Cardiac muscle cell (in vitro differentiated cells and primary cell): ENCODE results near the gene LYPD6B. TPM values are rescaled to one million over a fixed set of nuclear protein-coding genes. Genes with fewer than 3 reads are reported as not detected.

ENCODE experiments used
- DNase-seq, 2 donors: peaks; one replicate each; pipeline versions ENCODE4 v3.0.0 to v3.0.0-alpha.2; 2010 to 2017; ENCODE audit warnings: low read depth in 1 of 2, low spot score in 1 of 2
- H3K27ac ChIP-seq: fragments of 200-600 bp; sonication (generic); 2 replicates; pipeline ENCODE4 v1.5.1; 2016
- H3K27me3 ChIP-seq: fragments of 200-600 bp; sonication (generic); 2 replicates; pipeline ENCODE4 v1.6.0; 2016; ENCODE audit warnings: control low read depth
- H3K36me3 ChIP-seq: fragments of 200-600 bp; sonication (generic); 2 replicates; pipeline ENCODE4 v1.5.1; 2016; ENCODE audit warnings: control low read depth
- H3K4me1 ChIP-seq: fragments of 200-600 bp; sonication (generic); 2 replicates; pipeline ENCODE4 v1.8.1; 2017; ENCODE audit warnings: low read depth, mild to moderate bottlenecking, mixed run types
- H3K4me3 ChIP-seq: fragments of 200-600 bp; sonication (generic); 2 replicates; pipeline ENCODE4 v1.5.1; 2016; ENCODE audit warnings: mild to moderate bottlenecking
- H3K9me3 ChIP-seq: fragments of 200-600 bp; sonication (generic); 2 replicates; pipeline ENCODE4 v1.5.1; 2017; ENCODE audit warnings: low read depth, mild to moderate bottlenecking, control low read depth
- polyA plus RNA-seq: library from polyadenylated mRNA; unstranded; fragments of >200 nt; fragmentation: Nextera tagmentation; extraction: Ambion mirVana; gene quantifications from 2 replicates; pipeline ENCODE4 v1.2.1, GENCODE V29; 2016
- total RNA-seq: library from RNA; depleted of rRNA; stranded (reverse); fragments of >200 nt; gene quantifications from 2 replicates; pipeline ENCODE4 v1.2.3, GENCODE V29; 2016
- TF ChIP-seq, protein P1 (sequence below): IDR thresholded peaks from 2 replicates; pipeline ENCODE4 v1.5.1; 2012; ENCODE audit warnings: low read depth, mild to moderate bottlenecking, low read length

Gene LYPD6B
- total and polyA plus RNA-seq, 2 experiments from 2014 or later: 1.6 to 5.7 TPM

DNA sequence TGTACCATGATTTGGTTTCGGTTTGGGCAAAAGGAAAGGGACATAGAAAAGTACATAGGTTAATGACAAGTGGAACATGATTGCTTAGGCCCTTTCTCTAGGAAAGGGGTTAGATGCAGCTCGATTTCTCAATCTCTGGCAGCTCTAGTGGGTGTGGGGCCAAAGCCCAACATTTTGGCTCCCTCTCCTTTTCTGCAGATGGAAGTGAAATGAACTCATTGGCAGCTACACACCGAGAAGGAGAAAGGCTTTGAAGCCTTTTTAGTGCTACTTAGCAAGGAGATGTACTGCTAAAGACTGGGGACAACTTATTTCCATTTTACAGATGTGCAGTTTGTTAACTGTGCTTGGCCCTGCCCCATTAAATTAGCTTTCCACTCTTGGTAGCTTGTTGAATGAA is 93.8 kb downstream of the LYPD6B start:
- no peaks in the 10 kb centered on the region for H3K27me3 ChIP-seq
- H3K27ac ChIP-seq: no peak overlapping the region
- no peaks in the 10 kb centered on the region for H3K9me3 ChIP-seq
- no peaks in the 10 kb centered on the region for H3K36me3 ChIP-seq
- TF ChIP-seq, protein P1, sequence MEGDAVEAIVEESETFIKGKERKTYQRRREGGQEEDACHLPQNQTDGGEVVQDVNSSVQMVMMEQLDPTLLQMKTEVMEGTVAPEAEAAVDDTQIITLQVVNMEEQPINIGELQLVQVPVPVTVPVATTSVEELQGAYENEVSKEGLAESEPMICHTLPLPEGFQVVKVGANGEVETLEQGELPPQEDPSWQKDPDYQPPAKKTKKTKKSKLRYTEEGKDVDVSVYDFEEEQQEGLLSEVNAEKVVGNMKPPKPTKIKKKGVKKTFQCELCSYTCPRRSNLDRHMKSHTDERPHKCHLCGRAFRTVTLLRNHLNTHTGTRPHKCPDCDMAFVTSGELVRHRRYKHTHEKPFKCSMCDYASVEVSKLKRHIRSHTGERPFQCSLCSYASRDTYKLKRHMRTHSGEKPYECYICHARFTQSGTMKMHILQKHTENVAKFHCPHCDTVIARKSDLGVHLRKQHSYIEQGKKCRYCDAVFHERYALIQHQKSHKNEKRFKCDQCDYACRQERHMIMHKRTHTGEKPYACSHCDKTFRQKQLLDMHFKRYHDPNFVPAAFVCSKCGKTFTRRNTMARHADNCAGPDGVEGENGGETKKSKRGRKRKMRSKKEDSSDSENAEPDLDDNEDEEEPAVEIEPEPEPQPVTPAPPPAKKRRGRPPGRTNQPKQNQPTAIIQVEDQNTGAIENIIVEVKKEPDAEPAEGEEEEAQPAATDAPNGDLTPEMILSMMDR: no peak
- DNase-seq: no peak
- no peaks in the 10 kb centered on the region for H3K4me1 ChIP-seq
- H3K4me3 ChIP-seq: no peak overlapping the region

DNA sequence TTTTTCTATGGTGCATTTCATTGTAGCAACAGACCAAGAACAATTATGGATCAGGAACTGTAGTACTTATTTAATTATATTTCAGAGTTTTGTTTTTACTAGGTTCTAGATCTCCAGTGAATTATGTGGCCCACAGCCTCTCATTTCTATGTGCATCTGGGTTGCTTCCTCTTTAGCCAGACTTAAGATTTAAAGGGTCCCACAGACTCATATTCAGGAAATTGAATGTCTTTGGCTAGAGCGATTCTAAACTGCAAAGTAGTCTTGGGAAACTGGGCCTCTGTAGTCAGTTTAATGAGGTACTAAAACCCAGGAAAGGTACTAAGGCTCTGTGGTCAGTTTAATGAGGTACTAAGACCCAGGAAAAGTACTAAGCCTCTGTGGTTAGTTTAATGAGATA is 94.4 kb downstream of the LYPD6B start:
- no peaks in the 10 kb centered on the region for H3K4me1 ChIP-seq
- H3K4me3 ChIP-seq: no peak overlapping the region
- TF ChIP-seq, protein P1: no peak
- H3K27me3 ChIP-seq: no peaks in the 10 kb centered on the region
- no peaks in the 10 kb centered on the region for H3K9me3 ChIP-seq
- no peaks in the 10 kb centered on the region for H3K36me3 ChIP-seq
- DNase-seq: no peak
- no peak overlapping the region for H3K27ac ChIP-seq

DNA sequence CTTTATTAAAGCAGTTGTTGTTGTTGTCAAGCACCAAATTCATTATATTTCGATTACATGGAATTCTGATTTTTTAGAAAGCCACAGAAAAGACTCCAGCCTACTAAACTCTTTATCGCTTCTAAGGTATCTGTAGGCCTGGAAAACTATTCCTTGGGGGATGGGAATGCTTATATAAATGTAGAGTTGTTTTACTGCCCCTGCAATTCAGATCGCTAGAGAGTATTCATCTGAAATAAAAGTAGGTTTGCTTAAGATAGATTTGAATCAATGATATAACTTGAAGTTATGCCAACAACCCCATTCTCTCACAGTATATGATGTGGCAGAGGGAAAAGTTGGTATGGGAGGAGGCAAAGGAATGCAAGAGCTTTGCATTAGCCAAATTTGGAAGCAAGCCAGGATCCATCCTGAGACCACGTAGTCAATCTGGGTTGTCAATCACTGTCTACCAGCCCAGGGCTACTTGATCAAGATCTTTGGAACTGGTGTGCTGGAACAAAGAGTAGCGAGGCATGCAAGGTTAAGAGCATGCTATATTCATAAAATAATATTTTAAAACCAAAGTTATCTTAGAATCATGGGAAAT is 95.9 kb downstream of the LYPD6B start:
- Histone ChIP-seq H3K9me3 (no peaks in the 10 kb centered on the region), H3K4me1 (peaks cover 3% of the 10 kb centered on the region), H3K4me3 (no peak overlapping the region), H3K36me3 (no peaks in the 10 kb centered on the region), H3K27me3 (no peaks in the 10 kb centered on the region), H3K27ac (no peak overlapping the region)
- TF ChIP-seq, protein P1: no peak
- DNase-seq: peak in 1 of 2 donors; percentile 21

DNA sequence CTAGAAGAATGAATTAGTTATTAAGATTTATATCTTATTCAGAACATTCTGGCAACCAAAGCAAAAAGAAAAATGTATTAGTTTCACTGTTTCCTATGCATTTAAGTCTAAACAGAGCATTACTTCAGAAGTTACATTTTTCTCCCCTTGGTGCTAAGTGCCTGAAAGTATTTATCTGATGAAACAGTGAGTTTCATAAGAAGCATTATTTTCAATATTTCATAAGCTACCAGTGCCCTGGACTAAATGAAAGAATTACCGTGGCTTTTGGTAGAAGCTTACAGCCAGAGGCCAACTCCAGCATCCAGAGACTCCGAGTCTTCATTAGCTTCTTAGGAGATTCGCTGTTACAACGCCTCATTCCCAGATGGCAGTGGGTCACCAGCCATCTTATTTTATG is 97.6 kb downstream of the LYPD6B start:
- H3K9me3 ChIP-seq: no peaks in the 10 kb centered on the region

DNA sequence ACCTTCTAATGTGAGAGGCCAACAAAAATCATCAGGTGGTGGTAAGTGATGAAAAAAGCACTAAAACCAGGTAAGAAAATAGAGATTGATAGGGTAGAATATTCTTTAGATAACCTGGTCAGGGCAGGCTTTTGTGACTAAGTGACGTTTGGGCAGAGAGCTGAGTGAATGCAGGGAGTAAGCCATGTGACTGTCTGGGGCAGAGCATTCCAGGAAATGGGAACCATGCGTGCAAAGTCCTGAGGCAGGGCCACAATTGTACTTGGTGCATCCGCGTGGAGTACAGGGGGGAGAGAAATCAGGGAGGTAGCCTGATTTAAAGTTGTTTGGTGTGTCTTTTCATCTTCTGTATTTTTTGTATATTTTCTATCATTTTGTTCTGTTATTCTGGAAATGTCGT is 102.5 kb downstream of the LYPD6B start:
- H3K4me3 ChIP-seq: no peak overlapping the region
- no peak for DNase-seq
- H3K36me3 ChIP-seq: no peaks in the 10 kb centered on the region
- no peak overlapping the region for H3K27ac ChIP-seq
- TF ChIP-seq, protein P1: no peak
- no peaks in the 10 kb centered on the region for H3K9me3 ChIP-seq
- H3K4me1 ChIP-seq: peaks cover 6% of the 10 kb centered on the region
- H3K27me3 ChIP-seq: no peaks in the 10 kb centered on the region

More for the DNA sequence above, 97.6 kb downstream of the LYPD6B start:
- H3K4me1 ChIP-seq: peaks cover 6% of the 10 kb centered on the region
- TF ChIP-seq, protein P1: no peak
- no peak overlapping the region for H3K27ac ChIP-seq
- H3K27me3 ChIP-seq: no peaks in the 10 kb centered on the region
- no peak for DNase-seq
- H3K4me3 ChIP-seq: no peak overlapping the region
- H3K36me3 ChIP-seq: no peaks in the 10 kb centered on the region

DNA sequence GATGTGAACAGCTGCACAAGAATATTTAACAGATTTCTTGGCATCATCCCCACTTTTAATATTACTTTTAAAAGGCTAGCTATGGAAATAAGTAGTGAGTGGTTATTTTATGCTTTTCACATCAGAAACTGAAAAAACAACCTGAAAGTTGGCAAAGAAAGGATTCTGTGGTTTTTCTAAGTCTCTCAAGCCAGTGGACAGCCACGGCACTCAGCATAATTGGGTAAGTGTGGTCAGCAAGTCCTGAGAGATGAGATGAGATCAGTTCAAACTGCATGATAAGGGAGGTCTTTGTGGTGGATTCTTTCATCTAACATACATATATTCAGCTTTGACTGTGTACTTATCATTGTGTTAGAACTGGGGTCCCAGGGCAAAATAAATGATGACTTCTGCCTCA is 105.2 kb downstream of the LYPD6B start:
- DNase-seq: peak in 1 of 2 donors; percentile 6
- no peaks in the 10 kb centered on the region for H3K27me3 ChIP-seq
- TF ChIP-seq, protein P1: no peak

More for the DNA sequence above, 105.2 kb downstream of the LYPD6B start:
- no peak overlapping the region for H3K4me3 ChIP-seq
- H3K4me1 ChIP-seq: peaks cover 6% of the 10 kb centered on the region
- H3K27ac ChIP-seq: no peak overlapping the region
- no peaks in the 10 kb centered on the region for H3K9me3 ChIP-seq
- no peaks in the 10 kb centered on the region for H3K36me3 ChIP-seq
